HCT116 (cell line): Measurements from ENCODE around the gene PCDH15. TPM values are rescaled to one million over a fixed set of nuclear protein-coding genes. Genes with fewer than 3 reads are reported as not detected.

Experiments used
- ATAC-seq: fragments of 200-7000 bp; cut with Tn5 transposase; 2 replicates; pipeline ENCODE4 v1.9.1; 2020; ENCODE audit warnings: mild to moderate bottlenecking, moderate library complexity
- BruUV-seq: library from RNA; stranded (reverse); fragments of 400-500 nt; replicated peaks from 2 replicates; lab custom pipeline; 2021; lab: Mats Ljungman, UMichigan
- CTCF ChIA-PET: fragments of 300-600 bp; sonication (Branson Sonifier 250); formaldehyde crosslinking; loops from one replicate; lab custom pipeline; 2021; ENCODE audit warnings: antibody characterized with exemption; lab: Charles Lee
- POLR2A ChIA-PET: fragments of 300-600, 350-600 bp; sonication (Branson Sonifier 250); formaldehyde crosslinking; loops from one replicate; lab custom pipeline; 2021; ENCODE audit warnings: antibody characterized with exemption; lab: Charles Lee
- RAD21 ChIA-PET, 2 experiments: fragments of 300-600 bp; sonication (Branson Sonifier 250); formaldehyde crosslinking; loops; one replicate each; lab custom pipeline; 2023; ENCODE audit warnings: low total read pairs in 2 of 2; ENCODE audit not compliant: uncharacterized antibody in 2 of 2, unreplicated experiment in 2 of 2, low non-redundant PET in 1 of 2; lab: Charles Lee
- DNase-seq: peaks from one replicate; pipeline ENCODE4 v3.0.0-alpha.2; 2010; ENCODE audit warnings: low read depth, low spot score
- H2AFZ ChIP-seq: fragments of 200-600 bp; shearing (Covaris generic), sonication (generic); 2 replicates; pipeline ENCODE4 v1.6.1; 2017; ENCODE audit warnings: low read depth, mixed run types, mixed read lengths, antibody characterized with exemption, low read length; ENCODE audit not compliant: poor library complexity, severe bottlenecking
- H3K27ac ChIP-seq: 2 replicates; pipeline ENCODE4 v1.5.1; 2012; ENCODE audit warnings: low read depth, low read length
- H3K27me3 ChIP-seq: fragments of 200-600 bp; sonication (generic); 2 replicates; pipeline ENCODE4 v1.6.1; 2016; ENCODE audit warnings: mixed run types, low read length, mixed read lengths; ENCODE audit not compliant: insufficient read depth
- H3K36me3 ChIP-seq, 2 experiments: fragments of 200-500 bp in 1 of 2; fragments of 200-600 bp in 1 of 2; sonication (Bioruptor generic) in 1 of 2; sonication (generic) in 1 of 2; 2 replicates each; pipeline versions ENCODE4 v1.5.1 to v1.6.1; 2014 to 2016; ENCODE audit warnings: low read length in 2 of 2, inconsistent platforms in 1 of 2, mixed read lengths in 1 of 2, mixed run types in 1 of 2; ENCODE audit not compliant: insufficient read depth in 2 of 2, control insufficient read depth in 1 of 2
- H3K4me1 ChIP-seq, 2 experiments: fragments of 200-600 bp in 1 of 2; sonication (generic) in 1 of 2; 2 replicates each; pipeline versions ENCODE4 v1.5.1 to v1.6.1; 2012 to 2017; ENCODE audit warnings: low read length in 2 of 2, inconsistent platforms in 1 of 2, mild to moderate bottlenecking in 1 of 2, mixed read lengths in 1 of 2, mixed run types in 1 of 2, moderate library complexity in 1 of 2; ENCODE audit not compliant: insufficient read depth in 2 of 2, control insufficient read depth in 1 of 2
- H3K4me2 ChIP-seq: fragments of 200-600 bp; sonication (generic); 2 replicates; pipeline ENCODE4 v1.6.1; 2017; ENCODE audit warnings: mixed run types, low read length, mixed read lengths
- H3K4me3 ChIP-seq, 2 experiments: fragments of 200-600 bp in 1 of 2; sonication (generic) in 1 of 2; replicated peaks in 1 of 2; 2 replicates each; pipeline ENCODE4 v1.5.1; 2011 to 2016; ENCODE audit warnings: low read length in 2 of 2, control low read depth in 1 of 2, low read depth in 1 of 2, mild to moderate bottlenecking in 1 of 2, mixed read lengths in 1 of 2, mixed run types in 1 of 2
- H3K79me2 ChIP-seq: fragments of 200-600 bp; sonication (generic); 2 replicates; pipeline ENCODE4 v1.6.1; 2017; ENCODE audit warnings: mild to moderate bottlenecking, mixed run types, low read length, moderate library complexity, mixed read lengths; ENCODE audit not compliant: insufficient read depth
- H3K9ac ChIP-seq: fragments of 200-600 bp; sonication (generic); 2 replicates; pipeline ENCODE4 v1.6.1; 2016; ENCODE audit warnings: low read length, mixed read lengths
- H3K9me2 ChIP-seq: fragments of 200-600 bp; sonication (generic), shearing (Covaris generic); 2 replicates; pipeline ENCODE4 v1.6.1; 2017; ENCODE audit warnings: mixed run types, mild to moderate bottlenecking, moderate library complexity; ENCODE audit not compliant: insufficient read depth
- H3K9me3 ChIP-seq, 2 experiments: fragments of 200-500 bp in 1 of 2; fragments of 200-600 bp in 1 of 2; sonication (Bioruptor generic) in 1 of 2; sonication (generic) in 1 of 2; 2 replicates each; pipeline ENCODE4 v1.6.1; 2014 to 2017; ENCODE audit warnings: low read length in 2 of 2, mixed read lengths in 2 of 2, inconsistent platforms in 1 of 2, low read depth in 1 of 2, mild to moderate bottlenecking in 1 of 2, mixed run types in 1 of 2, moderate library complexity in 1 of 2; ENCODE audit not compliant: control insufficient read depth in 1 of 2, insufficient read depth in 1 of 2
- H4K20me1 ChIP-seq: fragments of 200-600 bp; sonication (generic), shearing (Covaris generic); 2 replicates; pipeline ENCODE4 v1.6.1; 2017; ENCODE audit warnings: mixed run types, mild to moderate bottlenecking, moderate library complexity; ENCODE audit not compliant: insufficient read depth
- CEBPB ChIP-seq: IDR thresholded peaks from 2 replicates; pipeline ENCODE4 v1.6.1; 2012; ENCODE audit warnings: low read depth
- POLR2A ChIP-seq: IDR thresholded peaks from 2 replicates; pipeline ENCODE4 v1.7.0; 2011; ENCODE audit warnings: borderline replicate concordance; ENCODE audit not compliant: insufficient read depth, insufficient read length; ENCODE audit errors: extremely low read depth
- SP1 ChIP-seq: IDR thresholded peaks from 2 replicates; pipeline ENCODE4 v1.6.1; 2012; ENCODE audit warnings: low read depth
- TCF7L2 ChIP-seq: IDR thresholded peaks from 2 replicates; pipeline ENCODE4 v1.7.0; 2011; ENCODE audit warnings: borderline replicate concordance, inconsistent platforms; ENCODE audit not compliant: insufficient read depth, insufficient read length; ENCODE audit errors: extremely low read depth
- intact Hi-C: fragments of 100-400 bp; cut with micrococcal nuclease; formaldehyde crosslinking; loops from 2 replicates; pipeline ENCODE4 v1.10.0; 2022
- total RNA-seq: library from RNA; stranded (reverse); gene quantifications from one replicate; pipeline ENCODE4 v1.2.1, GENCODE V29; 2021; ENCODE audit not compliant: unreplicated experiment

PCDH15 gene
- total RNA-seq, 1 experiment from 2014 or later = not detected

- intact Hi-C loops = no loop called here
- TF ChIP-seq TCF7L2 (no peak), POLR2A (no peak)
- no peak for DNase-seq
- Histone ChIP-seq H3K27ac (no peak overlapping the region), H3K9ac (no peak overlapping the region), H3K9me2 (no peaks in the 10 kb centered on the region), H3K4me3 (no peak overlapping the region), H3K27me3 (no peaks in the 10 kb centered on the region), H3K9me3 (peaks cover 4 to 20% of the 10 kb centered on the region in 2 experiments; a peak in 3 of 4 replicates), H3K4me1 (no peaks in the 10 kb centered on the region), H4K20me1 (no peaks in the 10 kb centered on the region), H3K79me2 (no peaks in the 10 kb centered on the region), H3K4me2 (no peak overlapping the region), H3K36me3 (no peaks in the 10 kb centered on the region), H2AFZ (no peak overlapping the region)
- ATAC-seq = no peak
- RAD21 ChIA-PET = no interaction called here
- BruUV-seq = no TSS peak
- CTCF ChIA-PET = no interaction called here
- POLR2A ChIA-PET = no interaction called here
Measured at GRCh38 chr10:54772468-54773122, 28.4 kb downstream of the PCDH15 start.

GRCh38 chr10:54769051-54769450 is 32.0 kb downstream of the PCDH15 start:
- no peaks in the 10 kb centered on the region for H4K20me1 ChIP-seq
- H3K4me2 ChIP-seq = no peak overlapping the region
- H3K4me3 ChIP-seq = no peak overlapping the region
- H3K9me3 ChIP-seq = peaks cover 4 to 19% of the 10 kb centered on the region in 2 experiments; a peak in 3 of 4 replicates
- no peak for DNase-seq
- H3K36me3 ChIP-seq = no peaks in the 10 kb centered on the region
- no peak for ATAC-seq
- H3K79me2 ChIP-seq = no peaks in the 10 kb centered on the region
- no peak overlapping the region for H2AFZ ChIP-seq
- intact Hi-C loops = no loop called here
- RAD21 ChIA-PET = no interaction called here
- H3K4me1 ChIP-seq = no peaks in the 10 kb centered on the region
- H3K9me2 ChIP-seq = no peaks in the 10 kb centered on the region
- no peak overlapping the region for H3K27ac ChIP-seq
- no peak for TF ChIP-seq CEBPB
- no peak for TF ChIP-seq SP1
- TF ChIP-seq, all 23 proteins: peak for 0
- Histone ChIP-seq H3K27me3 (no peaks in the 10 kb centered on the region), H3K9ac (no peak overlapping the region)
- ChIA-PET CTCF (no interaction called here), POLR2A (no interaction called here)
- no TSS peak for BruUV-seq
